HG03103 (cell line): ENCODE data around the gene ZNF536.
"Not testable (repeated sequence)": the region's sequence is repeated elsewhere in the genome, so short reads cannot be mapped to it uniquely, and the experiment has no call there.

Experiments
- ATAC-seq: cut with Tn5 transposase; IDR thresholded peaks from one replicate; pipeline ENCODE4 v1.9.1; 2021; ENCODE audit warnings: low read depth; ENCODE audit not compliant: unreplicated experiment

Gene ZNF536

DNA sequence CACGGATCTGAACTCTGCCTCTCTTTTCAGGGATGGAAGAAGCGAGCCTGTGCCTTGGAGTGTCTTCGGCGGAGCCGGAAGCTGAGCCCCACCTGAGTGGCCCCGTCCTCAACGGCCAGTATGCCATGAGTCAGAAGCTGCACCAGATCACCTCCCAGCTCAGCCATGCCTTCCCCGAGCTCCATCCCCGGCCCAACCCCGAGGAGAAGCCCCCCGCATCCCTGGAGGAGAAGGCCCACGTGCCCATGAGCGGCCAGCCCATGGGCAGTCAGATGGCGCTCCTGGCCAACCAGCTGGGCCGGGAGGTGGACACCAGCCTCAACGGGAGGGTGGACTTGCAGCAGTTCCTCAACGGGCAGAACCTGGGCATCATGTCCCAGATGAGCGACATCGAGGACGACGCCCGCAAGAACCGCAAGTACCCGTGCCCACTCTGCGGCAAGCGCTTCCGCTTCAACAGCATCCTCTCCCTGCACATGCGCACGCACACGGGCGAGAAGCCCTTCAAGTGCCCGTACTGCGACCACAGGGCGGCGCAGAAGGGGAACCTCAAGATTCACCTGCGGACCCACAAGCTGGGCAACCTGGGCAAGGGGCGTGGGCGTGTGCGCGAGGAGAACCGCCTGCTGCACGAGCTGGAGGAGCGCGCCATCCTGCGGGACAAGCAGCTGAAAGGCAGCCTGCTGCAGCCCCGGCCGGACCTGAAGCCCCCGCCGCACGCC lies 71.5 kb downstream of the ZNF536 start:
- ATAC-seq, result no peak

DNA sequence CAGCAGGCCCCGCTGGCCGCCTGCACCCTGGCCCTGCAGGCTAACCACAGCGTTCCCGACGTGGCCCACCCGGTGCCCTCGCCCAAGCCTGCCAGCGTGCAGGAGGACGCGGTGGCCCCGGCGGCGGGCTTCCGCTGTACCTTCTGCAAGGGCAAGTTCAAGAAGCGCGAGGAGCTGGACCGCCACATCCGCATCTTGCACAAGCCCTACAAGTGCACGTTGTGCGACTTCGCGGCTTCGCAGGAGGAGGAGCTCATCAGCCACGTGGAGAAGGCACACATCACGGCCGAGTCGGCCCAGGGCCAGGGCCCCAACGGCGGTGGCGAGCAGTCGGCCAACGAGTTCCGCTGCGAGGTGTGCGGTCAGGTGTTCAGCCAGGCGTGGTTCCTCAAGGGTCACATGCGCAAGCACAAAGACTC lies 72.1 kb downstream of the ZNF536 start:
- no peak for ATAC-seq

DNA sequence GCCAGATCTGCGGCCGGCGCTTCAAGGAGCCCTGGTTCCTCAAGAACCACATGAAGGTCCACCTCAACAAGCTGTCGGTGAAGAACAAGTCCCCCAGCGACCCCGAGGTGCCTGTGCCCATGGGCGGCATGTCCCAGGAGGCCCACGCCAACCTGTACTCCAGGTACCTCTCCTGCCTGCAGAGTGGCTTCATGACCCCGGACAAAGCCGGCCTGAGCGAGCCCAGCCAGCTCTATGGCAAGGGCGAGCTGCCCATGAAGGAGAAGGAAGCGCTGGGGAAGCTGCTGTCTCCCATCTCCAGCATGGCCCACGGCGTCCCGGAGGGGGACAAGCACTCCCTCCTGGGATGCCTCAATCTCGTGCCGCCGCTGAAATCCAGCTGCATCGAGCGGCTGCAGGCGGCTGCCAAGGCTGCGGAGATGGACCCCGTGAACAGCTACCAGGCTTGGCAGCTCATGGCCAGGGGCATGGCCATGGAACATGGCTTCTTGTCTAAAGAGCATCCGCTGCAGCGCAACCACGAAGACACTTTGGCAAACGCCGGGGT lies 72.6 kb downstream of the ZNF536 start:
- no peak for ATAC-seq

DNA sequence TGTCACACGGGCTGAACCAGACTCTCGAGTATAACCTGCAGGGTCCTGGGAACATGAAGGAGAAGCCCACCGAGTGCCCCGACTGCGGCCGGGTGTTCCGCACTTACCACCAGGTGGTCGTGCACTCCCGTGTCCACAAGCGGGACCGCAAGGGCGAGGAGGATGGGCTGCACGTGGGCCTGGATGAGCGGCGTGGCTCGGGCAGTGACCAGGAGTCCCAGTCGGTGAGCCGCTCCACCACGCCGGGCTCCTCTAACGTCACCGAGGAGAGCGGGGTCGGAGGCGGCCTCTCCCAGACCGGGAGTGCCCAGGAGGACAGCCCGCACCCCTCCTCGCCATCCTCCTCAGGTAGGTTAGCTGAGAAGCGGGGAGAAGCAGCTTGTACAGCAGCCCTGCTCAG lies 73.2 kb downstream of the ZNF536 start:
- no peak for ATAC-seq

DNA sequence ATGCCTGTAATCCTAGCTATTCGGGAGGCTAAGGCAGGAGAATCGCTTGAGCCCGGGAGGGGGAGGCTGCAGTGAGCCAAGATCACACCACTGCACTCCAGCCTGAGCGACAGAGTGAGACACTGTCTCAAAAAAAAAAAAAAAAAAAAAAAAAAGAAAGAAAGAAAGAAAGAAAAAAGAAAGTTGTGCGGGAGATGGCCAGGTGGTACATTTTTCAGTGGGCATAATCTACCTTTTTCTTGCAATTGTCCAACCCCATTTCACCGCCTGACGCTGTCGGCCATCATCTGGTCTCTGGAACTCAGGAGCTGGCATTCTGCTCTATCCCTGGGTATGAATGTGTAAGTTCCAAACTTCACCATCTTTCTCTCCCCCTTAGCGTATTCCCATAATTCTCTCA lies 73.9 kb downstream of the ZNF536 start:
- not testable (repeated sequence) for ATAC-seq

DNA sequence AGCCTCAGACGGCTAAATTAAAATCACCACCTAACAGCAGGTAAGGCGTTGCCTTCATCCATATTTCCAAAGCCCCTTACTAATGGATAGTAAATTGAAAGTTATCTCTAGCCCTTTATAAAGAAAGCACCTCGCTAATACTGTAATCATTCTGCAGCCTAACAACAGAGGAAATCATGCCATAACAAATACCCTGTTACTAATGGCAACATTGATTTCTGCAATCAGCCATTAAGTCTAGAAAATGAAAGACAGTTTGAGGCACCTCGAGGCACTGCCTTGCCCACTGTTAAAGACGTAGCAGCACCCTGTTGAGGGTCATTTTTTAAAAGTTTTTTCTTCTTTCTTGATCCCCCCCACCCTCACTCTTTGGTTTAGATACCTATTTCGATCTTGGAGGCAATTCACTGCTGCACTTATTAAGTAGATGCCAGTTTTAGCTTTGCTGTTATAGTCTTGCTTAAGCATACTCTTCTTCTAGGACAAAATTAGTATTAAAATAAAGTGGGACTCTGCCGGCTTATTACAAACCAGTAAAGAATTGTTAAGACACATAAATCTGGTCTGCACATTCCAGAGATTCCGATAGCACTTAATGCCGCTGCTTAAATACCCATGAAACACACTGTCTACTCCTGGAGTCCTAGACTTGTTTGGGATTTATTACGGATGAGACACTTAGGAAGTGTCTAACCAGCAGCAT lies 74.8 kb downstream of the ZNF536 start:
- ATAC-seq, result no peak

DNA sequence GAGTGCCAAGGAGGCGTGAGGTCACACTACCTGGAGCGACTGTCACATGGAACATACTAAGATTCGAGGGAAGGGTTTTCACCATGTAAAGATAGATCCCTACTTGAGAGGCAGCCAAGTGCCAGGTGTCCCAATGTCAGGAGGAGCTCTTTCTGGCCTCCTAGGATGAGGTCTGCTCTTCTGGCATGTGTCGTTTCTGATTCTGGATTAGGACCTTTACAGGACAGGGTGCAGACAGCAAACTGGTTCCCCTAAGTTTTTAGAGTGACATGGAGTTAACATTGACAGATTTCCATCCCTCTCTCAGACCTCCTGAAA lies 75.3 kb downstream of the ZNF536 start:
- ATAC-seq, result no peak

DNA sequence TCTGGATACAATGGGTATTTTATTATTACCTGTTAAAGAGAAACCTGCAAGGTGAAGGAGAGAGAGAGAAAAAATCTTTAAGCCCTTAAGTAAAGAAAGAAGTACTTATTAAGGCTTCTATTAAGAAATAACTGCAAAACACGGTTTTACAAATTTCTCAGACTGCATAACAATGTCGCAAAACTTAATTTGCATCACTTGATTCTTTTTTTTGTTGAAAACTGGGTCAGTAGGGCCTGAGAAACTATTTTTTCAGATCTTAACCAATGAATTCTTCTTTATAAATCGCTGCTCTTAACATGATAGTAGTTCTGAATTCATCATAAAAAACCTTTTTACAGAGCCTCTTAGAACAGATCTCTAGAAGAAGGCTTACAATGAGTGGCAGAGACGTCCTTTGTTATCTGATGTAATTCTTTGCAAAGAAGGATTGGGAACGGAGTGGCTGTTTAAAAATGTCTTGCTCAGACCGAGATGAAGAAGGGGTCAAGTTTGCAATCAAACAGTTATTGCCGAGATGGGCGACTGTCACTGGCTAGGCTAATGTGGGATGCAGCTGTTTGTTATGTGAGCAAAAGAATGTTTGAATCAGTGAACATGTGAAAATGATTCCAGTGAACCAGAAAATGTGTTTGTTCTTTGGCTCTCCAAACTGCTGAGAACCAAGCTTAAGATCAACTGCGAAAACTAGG lies 76.3 kb downstream of the ZNF536 start:
- ATAC-seq, result no peak

DNA sequence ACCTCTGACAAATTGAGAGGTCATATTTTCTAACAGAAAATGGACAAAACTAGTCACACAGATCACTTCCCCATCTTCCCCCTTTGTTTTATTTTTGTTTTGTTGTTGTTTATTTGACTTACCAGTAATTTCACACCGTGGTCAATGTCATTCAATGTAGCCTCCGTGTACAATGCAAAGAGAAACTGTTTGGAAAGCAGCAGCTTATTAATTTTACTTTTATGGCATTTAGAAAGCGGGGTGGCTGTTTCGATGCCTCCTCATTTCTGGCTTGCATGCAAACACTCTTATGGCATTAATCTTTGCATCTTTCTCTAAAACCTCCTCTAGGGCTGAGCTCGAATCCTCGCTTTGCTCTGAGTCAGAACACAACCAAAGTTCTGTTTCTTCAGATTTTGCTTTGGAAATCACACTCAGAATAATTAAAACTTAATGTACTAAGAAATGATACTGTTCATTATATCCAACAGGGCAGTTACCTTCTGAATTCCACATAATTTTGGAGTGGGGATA lies 77.0 kb downstream of the ZNF536 start:
- no peak for ATAC-seq

DNA sequence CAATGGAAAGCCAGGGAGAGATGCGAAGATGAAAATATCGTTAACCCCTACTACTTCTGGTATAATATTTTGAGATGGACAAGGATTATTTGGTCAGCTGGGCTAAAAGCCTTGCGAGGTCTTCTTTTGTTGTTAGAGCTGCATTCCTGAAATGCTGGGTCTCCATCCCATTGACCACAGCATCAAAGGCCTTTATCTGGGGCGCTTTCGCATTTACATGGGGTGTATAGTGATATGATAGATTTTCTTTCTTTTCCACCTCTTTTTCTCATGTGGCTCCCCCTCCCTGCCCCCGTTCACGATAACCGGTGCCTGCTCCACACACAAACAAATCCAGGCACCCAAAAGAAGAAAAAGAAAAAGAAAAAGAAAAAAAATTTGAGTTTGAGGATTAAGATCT lies 77.5 kb downstream of the ZNF536 start:
- no peak for ATAC-seq

DNA sequence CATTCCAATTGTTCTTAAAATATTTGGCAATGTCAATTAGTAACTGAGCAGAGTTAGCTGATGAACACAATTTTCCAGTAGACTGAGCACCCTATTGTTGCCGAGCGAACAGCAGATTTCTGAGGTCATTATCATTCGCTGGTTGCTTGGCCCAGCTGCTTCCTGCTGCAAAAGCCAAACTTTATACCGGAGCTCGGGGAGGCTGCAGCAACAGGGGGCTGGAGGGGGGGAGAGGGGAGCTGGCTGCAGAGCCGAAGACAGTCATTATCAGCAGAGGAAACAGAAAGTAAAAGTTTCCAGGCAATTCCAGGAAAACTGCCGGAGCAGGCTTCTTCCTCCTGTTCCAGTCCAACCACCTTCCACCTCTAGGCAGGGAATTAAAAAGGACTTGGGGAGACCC lies 77.9 kb downstream of the ZNF536 start:
- no peak for ATAC-seq

DNA sequence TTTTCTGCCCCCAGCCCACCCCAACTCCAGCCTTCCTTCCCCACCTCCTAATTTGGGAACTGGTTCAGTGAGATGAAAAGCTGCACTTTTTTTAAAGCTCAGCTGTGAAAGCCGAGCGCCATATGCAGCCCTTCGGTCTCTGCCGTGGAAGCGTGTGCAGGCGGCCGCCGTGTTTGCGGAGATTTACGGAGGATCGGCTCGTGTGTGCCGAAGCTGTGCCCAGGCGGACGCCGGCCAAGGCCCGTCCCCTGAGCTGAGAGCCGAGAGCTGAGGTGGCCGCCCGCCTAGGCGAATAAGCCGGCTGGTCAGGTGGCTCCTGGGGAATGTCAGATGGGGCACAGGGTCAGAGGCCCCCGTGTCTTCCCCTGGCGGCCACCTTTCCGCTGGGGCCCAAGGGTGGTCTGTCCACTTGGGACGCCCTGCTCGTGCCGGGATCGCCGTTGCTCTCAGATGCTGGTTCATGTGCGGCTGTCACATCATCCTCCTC lies 78.7 kb downstream of the ZNF536 start:
- no peak for ATAC-seq

DNA sequence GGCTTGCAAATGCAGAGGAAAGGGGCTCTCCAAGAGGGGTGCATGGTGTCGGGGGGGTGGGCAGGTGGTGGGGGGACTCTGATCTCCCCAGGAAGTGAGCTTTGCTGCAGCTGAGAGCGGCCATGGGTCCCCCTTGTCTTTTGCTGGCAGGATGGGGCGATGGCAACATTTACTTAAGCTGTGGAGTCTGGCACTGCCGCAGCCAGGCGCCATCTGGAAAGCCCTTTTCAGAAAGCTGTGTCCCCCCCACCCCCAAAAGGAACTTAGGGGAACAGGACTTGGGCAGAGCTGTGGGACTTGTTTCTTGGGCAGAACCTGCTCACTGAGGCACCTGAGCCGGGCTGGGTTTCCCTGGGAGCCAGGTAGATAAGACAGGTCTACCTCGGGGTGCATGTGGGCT lies 80.7 kb downstream of the ZNF536 start:
- no peak for ATAC-seq

DNA sequence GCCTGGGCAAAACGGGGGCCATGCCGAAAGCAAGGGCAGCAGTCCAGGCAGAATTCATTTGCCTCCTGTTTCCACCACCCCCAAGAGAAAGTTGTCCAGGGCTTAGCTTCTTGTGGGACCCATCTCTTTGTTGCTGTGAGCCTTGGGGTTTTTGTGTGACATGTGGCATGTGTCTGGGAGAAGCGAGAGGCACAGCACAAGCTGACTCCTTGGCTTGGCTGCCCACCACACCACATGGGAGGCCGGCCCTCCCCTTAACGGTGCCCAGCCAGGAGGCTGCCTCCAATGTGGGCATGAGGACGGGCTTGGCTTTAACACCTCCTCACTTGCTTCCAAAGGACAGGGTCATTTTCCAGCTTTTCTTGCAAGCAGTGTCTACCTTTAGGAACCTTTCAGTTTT lies 81.6 kb downstream of the ZNF536 start:
- no peak for ATAC-seq

DNA sequence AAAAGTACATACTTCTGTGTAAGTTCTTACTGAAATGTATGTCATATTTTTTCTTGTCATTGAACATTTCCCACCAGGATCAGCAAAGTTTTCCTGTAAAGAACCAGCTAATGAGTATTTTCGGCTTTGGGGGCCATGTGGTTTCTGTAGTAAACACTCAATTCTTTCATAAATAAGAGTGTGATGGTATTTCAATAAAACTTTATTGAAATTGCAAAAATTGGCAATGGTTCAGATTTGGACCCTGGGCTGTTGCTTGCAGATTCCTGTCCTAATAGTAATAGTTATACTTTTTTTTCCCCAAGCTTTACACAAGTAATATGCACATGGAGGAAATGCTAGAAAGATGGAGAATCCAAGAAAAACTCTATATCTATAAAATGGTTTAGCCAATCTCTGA lies 83.7 kb downstream of the ZNF536 start:
- no peak for ATAC-seq

DNA sequence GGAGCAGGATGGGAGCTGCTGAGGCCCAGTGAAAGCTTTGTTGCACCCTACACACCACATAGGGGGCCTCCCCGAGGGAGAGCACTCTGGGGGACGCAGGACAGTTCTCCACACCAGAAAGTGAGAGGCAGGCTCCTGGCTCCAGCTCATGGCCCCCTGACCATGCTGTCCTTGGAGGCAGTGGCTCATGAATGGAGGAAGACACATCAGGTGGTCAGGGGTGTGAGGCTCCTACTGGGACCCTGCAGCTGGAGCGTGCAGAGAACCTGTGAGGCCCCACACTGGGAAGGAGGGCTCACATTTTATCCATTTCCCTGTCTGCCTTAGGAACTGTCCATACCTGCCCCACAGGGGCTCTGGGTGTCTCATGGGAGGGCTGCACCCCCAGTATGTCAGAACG lies 85.3 kb downstream of the ZNF536 start:
- ATAC-seq, result no peak

DNA sequence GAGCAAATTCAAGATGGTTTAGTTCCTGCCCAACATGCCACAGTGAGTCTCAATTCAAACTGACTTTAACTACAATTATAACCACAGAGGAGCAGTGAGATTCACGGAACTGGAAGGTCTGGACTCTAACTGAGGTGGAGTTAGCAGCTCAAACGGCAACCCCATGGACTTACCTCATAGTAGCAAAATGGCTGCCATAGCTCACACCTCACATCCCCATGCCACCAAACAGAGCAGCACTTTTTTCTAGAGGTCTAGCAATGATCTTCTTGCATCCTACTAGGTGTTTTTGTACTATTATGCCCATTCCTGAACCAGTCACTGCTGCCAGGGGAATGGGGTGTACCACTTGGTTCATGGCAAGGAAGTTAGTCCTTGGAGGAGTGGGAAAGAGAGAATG lies 87.7 kb downstream of the ZNF536 start:
- ATAC-seq, result no peak

DNA sequence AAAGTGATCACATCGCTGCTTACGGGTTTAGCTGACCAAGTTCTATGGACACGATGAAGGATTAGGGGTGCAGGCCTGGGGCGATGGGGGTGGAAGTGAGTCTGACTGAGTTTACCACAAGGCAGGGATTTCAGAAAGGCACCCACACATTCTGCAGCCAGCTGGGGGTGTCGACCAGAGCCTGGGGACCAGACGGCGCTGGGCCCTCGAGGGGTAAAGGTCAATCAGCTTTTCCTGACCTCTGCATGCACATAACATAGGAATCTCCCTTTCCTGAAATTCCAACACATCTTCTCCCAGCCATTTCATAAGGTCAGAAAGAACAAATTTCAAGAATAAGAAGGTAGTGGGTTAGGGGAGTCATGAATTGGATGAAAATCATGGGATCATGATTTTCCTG lies 92.0 kb downstream of the ZNF536 start:
- no peak for ATAC-seq

DNA sequence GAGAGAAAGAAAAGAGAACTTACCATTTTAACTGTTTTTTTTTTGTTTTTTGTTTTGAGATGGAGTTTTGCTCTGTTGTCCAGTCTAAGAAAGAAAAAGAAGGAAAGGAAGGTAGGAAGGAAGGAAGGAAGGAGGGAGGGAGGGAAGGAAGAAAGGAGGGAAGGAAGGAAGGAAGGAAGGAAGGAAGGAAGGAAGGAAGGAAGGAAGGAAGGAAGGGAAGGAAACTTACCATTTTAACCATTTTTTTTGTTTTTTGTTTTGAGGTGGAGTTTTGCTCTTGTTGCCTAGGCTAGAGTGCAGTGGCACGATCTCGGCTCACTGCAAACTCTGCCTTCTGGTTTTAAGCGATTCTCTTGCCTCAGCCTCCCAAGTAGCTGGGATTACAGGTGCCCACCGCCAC lies 94.4 kb downstream of the ZNF536 start:
- not testable (repeated sequence) for ATAC-seq

DNA sequence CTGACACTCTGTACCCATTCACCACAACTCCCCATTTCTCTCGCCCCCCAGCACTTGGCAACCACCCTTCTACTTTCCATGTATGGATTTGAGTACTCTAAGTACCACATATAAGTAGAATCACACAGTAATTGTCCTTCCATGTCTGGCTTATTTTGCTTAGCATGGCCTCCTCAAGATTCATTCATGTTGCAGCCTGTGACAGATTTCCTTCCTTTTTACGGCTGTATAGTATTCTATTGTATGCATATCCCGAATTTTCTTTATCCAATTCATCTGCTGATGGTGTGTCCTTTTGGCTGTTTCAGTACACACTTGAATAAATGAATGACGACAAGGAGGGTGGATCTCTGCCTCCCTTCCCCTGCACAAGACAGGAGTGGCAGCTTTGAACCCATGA lies 95.1 kb downstream of the ZNF536 start:
- no peak for ATAC-seq

DNA sequence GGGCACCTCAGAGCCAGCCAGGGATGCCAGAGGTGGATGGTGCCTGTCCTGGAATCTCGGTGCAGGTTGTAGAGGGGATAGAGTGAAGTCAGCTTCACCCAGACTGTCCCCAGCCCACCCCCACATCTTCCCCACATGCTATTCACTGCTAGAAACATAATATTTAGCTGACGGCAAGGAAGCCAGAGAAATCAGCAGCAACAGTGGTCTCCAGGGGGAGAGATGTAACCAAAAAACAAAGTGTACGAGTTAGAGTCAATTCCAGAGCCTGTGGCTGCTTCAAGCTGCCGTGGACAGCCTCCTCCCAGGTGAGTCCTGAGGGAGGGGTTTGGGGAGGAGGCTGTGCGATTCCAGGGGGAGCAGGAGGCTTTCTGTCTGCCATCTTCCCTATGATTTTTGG lies 97.6 kb downstream of the ZNF536 start:
- no peak for ATAC-seq
